OCI-LY3 (cell line): Measurements from ENCODE around the gene USP22.

ENCODE experiments used
- H2AFZ ChIP-seq: fragments of 200-600, 300-600 bp; shearing (Covaris generic); 2 replicates; pipeline ENCODE4 v1.6.0; 2014; ENCODE audit warnings: antibody characterized with exemption, low read depth, low read length
- H3K27ac ChIP-seq: fragments of 200-600, 300-600 bp; sonication (generic); 2 replicates; pipeline ENCODE4 v1.5.1; 2014; ENCODE audit warnings: mild to moderate bottlenecking, low read length, moderate library complexity, mixed read lengths
- H3K27me3 ChIP-seq: fragments of 200-600, 300-600 bp; sonication (generic); 2 replicates; pipeline ENCODE4 v1.6.1; 2014; ENCODE audit warnings: low read depth, low read length, mixed read lengths
- H3K36me3 ChIP-seq: fragments of 200-600, 300-600 bp; sonication (generic); replicated peaks from 2 replicates; pipeline ENCODE3; 2014; ENCODE audit warnings: low read depth, low read length, mixed read lengths
- H3K4me1 ChIP-seq: fragments of 300-600, 200-600 bp; sonication (generic); 2 replicates; pipeline ENCODE4 v1.6.1; 2014; ENCODE audit warnings: low read length, mixed read lengths
- H3K4me2 ChIP-seq: fragments of 200-600, 300-600 bp; sonication (generic); 2 replicates; pipeline ENCODE4 v1.6.1; 2014; ENCODE audit warnings: low read length, mixed read lengths
- H3K4me3 ChIP-seq: fragments of 300-600, 200-600 bp; sonication (generic); 2 replicates; pipeline ENCODE4 v1.5.1; 2014; ENCODE audit warnings: antibody characterized with exemption, mild to moderate bottlenecking, low read length, moderate library complexity
- H3K79me2 ChIP-seq: fragments of 300-600, 200-600 bp; shearing (Covaris generic); 2 replicates; pipeline ENCODE4 v1.6.1; 2014; ENCODE audit warnings: mild to moderate bottlenecking, low read length, mixed read lengths
- H3K9ac ChIP-seq: fragments of 300-600, 200-600 bp; shearing (Covaris generic); 2 replicates; pipeline ENCODE4 v1.6.0; 2014; ENCODE audit warnings: mild to moderate bottlenecking, low read length, moderate library complexity
- H3K9me3 ChIP-seq: fragments of 200-600, 300-600 bp; shearing (Covaris generic); 2 replicates; pipeline ENCODE4 v1.6.1; 2014; ENCODE audit warnings: low read length, mixed read lengths; ENCODE audit not compliant: insufficient read depth
- H4K20me1 ChIP-seq: fragments of 200-600, 300-600 bp; sonication (generic); 2 replicates; pipeline ENCODE4 v1.6.1; 2016; ENCODE audit warnings: low read length, mixed read lengths; ENCODE audit not compliant: insufficient read depth
- CTCF ChIP-seq: fragments of 200-600, 300-600 bp; sonication (generic); IDR thresholded peaks from 2 replicates; pipeline ENCODE4 v1.5.1; 2014; ENCODE audit warnings: antibody characterized with exemption, low read length, low read depth
- EZH2phosphoT487 ChIP-seq: fragments of 200-600 bp; shearing (Covaris generic); IDR thresholded peaks from 2 replicates; pipeline ENCODE4 v1.6.1; 2018; ENCODE audit warnings: antibody characterized with exemption, mixed run types, low read depth

USP22 gene

GRCh38 chr17:21036361-21036881, 6.4 kb downstream of the USP22 start:
- Histone ChIP-seq H3K9me3 (no peaks in the 10 kb centered on the region), H3K27ac (no peak overlapping the region), H3K27me3 (no peaks in the 10 kb centered on the region), H3K4me1 (peaks cover 15% of the 10 kb centered on the region), H3K9ac (no peak overlapping the region), H2AFZ (no peak overlapping the region), H3K79me2 (peaks cover 99% of the 10 kb centered on the region), H3K36me3 (no peaks in the 10 kb centered on the region), H3K4me2 (no peak overlapping the region), H4K20me1 (peaks cover 82% of the 10 kb centered on the region), H3K4me3 (no peak overlapping the region)
- TF ChIP-seq EZH2phosphoT487 = no peak
- TF ChIP-seq CTCF = no peak

GRCh38 chr17:21035406-21035805, 7.4 kb downstream of the USP22 start:
- Histone ChIP-seq H3K79me2 (peaks cover 99% of the 10 kb centered on the region), H3K4me3 (no peak overlapping the region), H3K4me1 (peaks cover 15% of the 10 kb centered on the region), H3K9ac (no peak overlapping the region), H3K27ac (no peak overlapping the region), H3K4me2 (peak overlapping the region; percentile 55; the same call in 1 of the 2 replicates), H2AFZ (no peak overlapping the region), H3K27me3 (no peaks in the 10 kb centered on the region), H3K36me3 (no peaks in the 10 kb centered on the region), H4K20me1 (peaks cover 82% of the 10 kb centered on the region), H3K9me3 (no peaks in the 10 kb centered on the region)
- TF ChIP-seq EZH2phosphoT487 (no peak), CTCF (no peak)

- H2AFZ ChIP-seq = no peak overlapping the region
- peak overlapping the region; percentile 55 for H3K4me2 ChIP-seq
- no peak overlapping the region for H3K9ac ChIP-seq
- H3K4me3 ChIP-seq = peak overlapping the region; percentile 38
- H3K4me1 ChIP-seq = peaks cover 15% of the 10 kb centered on the region
- peaks cover 99% of the 10 kb centered on the region for H3K79me2 ChIP-seq
- H3K9me3 ChIP-seq = no peaks in the 10 kb centered on the region
- H4K20me1 ChIP-seq = peaks cover 83% of the 10 kb centered on the region
- H3K36me3 ChIP-seq = no peaks in the 10 kb centered on the region
- peak overlapping the region; percentile 16; the same call in 1 of the 2 replicates for H3K27ac ChIP-seq
- H3K27me3 ChIP-seq = no peaks in the 10 kb centered on the region
- TF ChIP-seq EZH2phosphoT487 = no peak
Observed at GRCh38 chr17:21034340-21035235, 8.2 kb downstream of the USP22 start.

- no peak for TF ChIP-seq CTCF
- TF ChIP-seq EZH2phosphoT487 = no peak
- Histone ChIP-seq H3K4me1 (peaks cover 15% of the 10 kb centered on the region), H3K36me3 (no peaks in the 10 kb centered on the region), H3K79me2 (peaks cover 99% of the 10 kb centered on the region), H3K27ac (no peak overlapping the region), H3K4me3 (no peak overlapping the region), H3K27me3 (no peaks in the 10 kb centered on the region), H2AFZ (no peak overlapping the region), H3K4me2 (no peak overlapping the region), H3K9me3 (no peaks in the 10 kb centered on the region), H3K9ac (no peak overlapping the region), H4K20me1 (peaks cover 90% of the 10 kb centered on the region)
Observed at GRCh38 chr17:21033350-21033749, 9.5 kb downstream of the USP22 start.
